ENCODE data around the gene PSMF1. TPM values are rescaled to one million over a fixed set of nuclear protein-coding genes. Genes with fewer than 3 reads are reported as not detected.

The PSMF1 gene
- total and polyA plus RNA-seq, 9 of the 15 experiments (the other 6 are each of a cell fraction or from before 2014, with no cell fraction given): 8.5 to 192 (median 33.2) TPM

- TF ChIP-seq CTCF (IDR thresholded peaks at IDR 0.05 in 2 of 3, conservative IDR thresholded peaks at IDR 0.05 in 1 of 3; ENCODE audit: insufficient read depth in 2 of 3, low read depth in 1 of 3, low read length in 3 of 3): peak in 2 of 3 experiments; percentile 5 to 7; a peak in 1 of 6 replicates
These were observed 80.9 kb downstream of the PSMF1 start (continued) for GRCh38 chr20:1199212-1199873.

GRCh38 chr20:1199964-1200363 is 81.6 kb downstream of the PSMF1 start:
- POLR2A ChIA-PET: no interaction called here
- no TSS peak for BruUV-seq (replicated peaks)
- H3K79me2 ChIP-seq (ENCODE audit: control insufficient read depth, insufficient read depth, low read length): no peaks in the 10 kb centered on the region
- no peaks in the 10 kb centered on the region for H4K20me1 ChIP-seq (replicated peaks; ENCODE audit: control insufficient read depth, insufficient read depth, low read length)
- no peaks in the 10 kb centered on the region for H3K9me1 ChIP-seq (ENCODE audit: control insufficient read depth, insufficient read depth, low read length)
- no peaks in the 10 kb centered on the region for H3K27me3 ChIP-seq (ENCODE audit: control insufficient read depth in 2 of 2, insufficient read depth in 2 of 2, low read length in 2 of 2)
- CTCF ChIA-PET (ENCODE audit: low intra/inter-chr PET ratio): no interaction called here
- FAIRE-seq (no peak), DNase-seq (ENCODE audit: extremely low read depth in 1 of 4, low spot score in 3 of 4) (no peak), ATAC-seq (no peak)
- in situ Hi-C loops (cut with MboI): loop anchor here (10.0 kb wide), 1 partner anchor 385 kb away; no protein-coding TSS in a partner anchor
- H3K27ac ChIP-seq (ENCODE audit: extremely low read depth, low read depth, low read length): no peak overlapping the region
- peak overlapping the region; percentile 55; the same call in 1 of the 2 replicates for H2AFZ ChIP-seq (ENCODE audit: low read depth, low read length)
- intact Hi-C loops (cut with micrococcal nuclease): no loop called here
- H3K4me3 ChIP-seq: no peak overlapping the region
- H3K36me3 ChIP-seq (ENCODE audit: control insufficient read depth, insufficient read depth, low read length): no peaks in the 10 kb centered on the region
- WGBS (ENCODE audit: insufficient coverage, low coverage, missing lambda C conversion rate): 90% methylated on average over 1 of the region's 1 CpG
- no peaks in the 10 kb centered on the region for H3K9me3 ChIP-seq (replicated peaks; ENCODE audit: control insufficient read depth, insufficient read depth, low read depth, low read length)
- peaks cover 0 to 4% of the 10 kb centered on the region in 2 experiments; a peak in 1 of 5 replicates for H3K4me1 ChIP-seq (replicated peaks in 1 of 2; ENCODE audit: control insufficient read depth in 2 of 2, insufficient read depth in 2 of 2, low read length in 2 of 2)
- no peak overlapping the region for H3K4me2 ChIP-seq (ENCODE audit: insufficient read depth, low read length)
- no peak overlapping the region for H3K9ac ChIP-seq (ENCODE audit: insufficient read depth in 1 of 2, low read depth in 2 of 2, low read length in 2 of 2)
- no peak for TF ChIP-seq ZFP36 (IDR thresholded peaks at IDR 0.05; ENCODE audit: low read depth, low read length, partially characterized antibody)
- TF ChIP-seq ZSCAN32 (CRISPR knock-in tag; IDR thresholded peaks at IDR 0.05): no peak
- no peak for TF ChIP-seq ZKSCAN1 (IDR thresholded peaks at IDR 0.05; ENCODE audit: low read depth, low read length)
- no peak for TF ChIP-seq ZNF449 (CRISPR knock-in tag; IDR thresholded peaks at IDR 0.05)
- no peak for TF ChIP-seq RBM22 (IDR thresholded peaks at IDR 0.05; ENCODE audit: low read depth, low read length, poor library complexity, severe bottlenecking)
- TF ChIP-seq CEBPB (tag; IDR thresholded peaks at IDR 0.05): no peak
- TF ChIP-seq SMARCE1 (IDR thresholded peaks at IDR 0.05): no peak
- no peak for TF ChIP-seq CREB3 (tag; conservative IDR thresholded peaks at IDR 0.05; ENCODE audit: low read depth)
